SK-N-SH (cell line): Measurements from ENCODE around the gene NEK6. TPM values are rescaled to one million over a fixed set of nuclear protein-coding genes. Genes with fewer than 3 reads are reported as not detected.

Source experiments
- CTCF ChIA-PET: fragments of 300-600, 350-600 bp; formaldehyde crosslinking; extraction: SDS; loops from one replicate; lab custom pipeline; 2021; lab: Yijun Ruan, JAX
- POLR2A ChIA-PET: fragments of 350-600 bp; sonication (Branson Sonifier 250); formaldehyde crosslinking; extraction: SDS; loops from one replicate; lab custom pipeline; 2020; ENCODE audit warnings: antibody characterized with exemption, inconsistent platforms; lab: Yijun Ruan, JAX
- DNase-seq: peaks from one replicate; pipeline ENCODE4 v3.0.0; 2012
- H2AFZ ChIP-seq: fragments of 200-600 bp; sonication (generic); 2 replicates; pipeline ENCODE4 v1.8.1; 2016; ENCODE audit warnings: antibody characterized with exemption, mild to moderate bottlenecking, low read depth
- H3F3A ChIP-seq: fragments of 200-600 bp; sonication (generic); replicated peaks from 2 replicates; pipeline ENCODE3; 2016; ENCODE audit warnings: antibody characterized with exemption, mild to moderate bottlenecking; ENCODE audit not compliant: insufficient read depth
- H3K27ac ChIP-seq, 2 experiments: fragments of 200-500 bp in 1 of 2; fragments of 200-600 bp in 1 of 2; sonication (Bioruptor generic) in 1 of 2; sonication (generic), shearing (Covaris generic) in 1 of 2; 2 replicates each; pipeline versions ENCODE4 v1.5.1 to v1.6.1; 2014 to 2016; ENCODE audit warnings: low read depth in 2 of 2, inconsistent platforms in 1 of 2, low read length in 1 of 2, mild to moderate bottlenecking in 1 of 2, mixed read lengths in 1 of 2
- H3K27me3 ChIP-seq: fragments of 200-600 bp; sonication (generic), shearing (Covaris generic); 2 replicates; pipeline ENCODE4 v1.6.1; 2016; ENCODE audit warnings: mixed run types; ENCODE audit not compliant: insufficient read depth
- H3K36me3 ChIP-seq, 2 experiments: fragments of 200-500 bp in 1 of 2; fragments of 200-600 bp in 1 of 2; sonication (Bioruptor generic) in 1 of 2; sonication (generic) in 1 of 2; replicated peaks in 1 of 2; 2 replicates each; pipeline versions ENCODE3 to v1.5.1; 2014 to 2016; ENCODE audit warnings: low read length in 1 of 2, mild to moderate bottlenecking in 1 of 2; ENCODE audit not compliant: insufficient read depth in 2 of 2, control insufficient read depth in 1 of 2
- H3K4me1 ChIP-seq, 2 experiments: fragments of 200-500 bp in 1 of 2; fragments of 200-600 bp in 1 of 2; sonication (Bioruptor generic) in 1 of 2; sonication (generic), shearing (Covaris generic) in 1 of 2; 2 replicates each; pipeline versions ENCODE4 v1.5.1 to v1.6.1; 2014 to 2016; ENCODE audit warnings: low read depth in 1 of 2, low read length in 1 of 2, mixed run types in 1 of 2; ENCODE audit not compliant: insufficient read depth in 2 of 2, control insufficient read depth in 1 of 2
- H3K4me2 ChIP-seq: fragments of 200-600 bp; sonication (generic), shearing (Covaris generic); 2 replicates; pipeline ENCODE4 v1.6.1; 2017; ENCODE audit warnings: mixed run types
- H3K4me3 ChIP-seq, 2 experiments: fragments of 200-500 bp in 1 of 2; fragments of 200-600 bp in 1 of 2; sonication (Bioruptor generic) in 1 of 2; sonication (generic), shearing (Covaris generic) in 1 of 2; 2 replicates each; pipeline versions ENCODE4 v1.5.1 to v1.8.1; 2014 to 2016; ENCODE audit warnings: low read depth in 2 of 2, inconsistent platforms in 1 of 2, low read length in 1 of 2, mild to moderate bottlenecking in 1 of 2, mixed read lengths in 1 of 2, moderate library complexity in 1 of 2
- H3K79me2 ChIP-seq: fragments of 200-600 bp; sonication (generic); 2 replicates; pipeline ENCODE4 v1.8.1; 2017; ENCODE audit warnings: mild to moderate bottlenecking; ENCODE audit not compliant: insufficient read depth
- H3K9ac ChIP-seq: fragments of 200-600 bp; sonication (generic); 2 replicates; pipeline ENCODE4 v1.6.1; 2017; ENCODE audit warnings: mixed run types
- H3K9me2 ChIP-seq: fragments of 200-600 bp; sonication (generic); 2 replicates; pipeline ENCODE4 v1.6.1; 2017; ENCODE audit warnings: mixed run types
- H3K9me3 ChIP-seq: fragments of 200-600 bp; sonication (generic); 2 replicates; pipeline ENCODE4 v1.6.1; 2017; ENCODE audit warnings: mixed run types, mild to moderate bottlenecking, moderate library complexity
- H4K20me1 ChIP-seq: fragments of 200-600 bp; sonication (generic); 2 replicates; pipeline ENCODE4 v1.6.1; 2017; ENCODE audit warnings: mild to moderate bottlenecking, mixed run types; ENCODE audit not compliant: insufficient read depth
- CHD2 ChIP-seq: fragments of 150-350 bp; IDR thresholded peaks from 2 replicates; pipeline ENCODE4 v1.6.1; 2018; ENCODE audit warnings: low read length; ENCODE audit not compliant: partially characterized antibody
- ELF1 ChIP-seq: IDR thresholded peaks from 2 replicates; pipeline ENCODE4 v1.4.0; 2012
- GABPA ChIP-seq: IDR thresholded peaks from 2 replicates; pipeline ENCODE4 v1.4.0; 2012; ENCODE audit warnings: low read depth, mild to moderate bottlenecking
- MEF2A ChIP-seq: IDR thresholded peaks from 2 replicates; pipeline ENCODE4 v1.4.0; 2012; ENCODE audit warnings: low read depth, borderline replicate concordance
- NFIC ChIP-seq: IDR thresholded peaks from 2 replicates; pipeline ENCODE4 v1.4.0; 2012; ENCODE audit warnings: borderline replicate concordance
- POLR2AphosphoS5 ChIP-seq: IDR thresholded peaks from 2 replicates; pipeline ENCODE4 v1.6.1; 2012; ENCODE audit warnings: low read depth, low read length
- RAD21 ChIP-seq: IDR thresholded peaks from 2 replicates; pipeline ENCODE4 v1.6.1; 2012; ENCODE audit warnings: mild to moderate bottlenecking, low read length
- RCOR1 ChIP-seq: fragments of 150-350 bp; IDR thresholded peaks from 2 replicates; pipeline ENCODE4 v1.6.1; 2017; ENCODE audit warnings: antibody characterized with exemption, low read length
- TAF1 ChIP-seq: IDR thresholded peaks from 2 replicates; pipeline ENCODE4 v1.6.1; 2012; ENCODE audit warnings: low read depth, mild to moderate bottlenecking, low read length, moderate library complexity, borderline replicate concordance
- WGBS: methylation state at CpG from one replicate; pipeline ENCODE4 v1.1.6; 2017; ENCODE audit warnings: low lambda C conversion rate; 5-methylcytosine and 5-hydroxymethylcytosine counted together
- polyA plus RNA-seq, 3 experiments: library from polyadenylated mRNA; depleted of rRNA; stranded (reverse); fragments of >200 nt; gene quantifications; 2 replicates each; pipeline ENCODE4 v1.2.3, GENCODE V29; 2012
- TF ChIP-seq, protein P1 (sequence below): IDR thresholded peaks from 2 replicates; pipeline ENCODE4 v1.4.0; 2012; ENCODE audit warnings: low read depth, borderline replicate concordance
- TF ChIP-seq, protein P2 (sequence below): IDR thresholded peaks from 2 replicates; pipeline ENCODE4; 2012
- TF ChIP-seq, protein P3 (sequence below): IDR thresholded peaks from 2 replicates; pipeline ENCODE4 v1.4.0; 2012; ENCODE audit warnings: low read depth
- TF ChIP-seq, protein P4 (sequence below): fragments of 150-350 bp; IDR thresholded peaks from 2 replicates; pipeline ENCODE4 v1.6.1; 2017; ENCODE audit warnings: antibody characterized with exemption, low read length, low read depth, borderline replicate concordance

Gene NEK6
- polyA plus RNA-seq, 1 of the 3 experiments (the other 2 are of a cell fraction): 89.8 TPM

DNA sequence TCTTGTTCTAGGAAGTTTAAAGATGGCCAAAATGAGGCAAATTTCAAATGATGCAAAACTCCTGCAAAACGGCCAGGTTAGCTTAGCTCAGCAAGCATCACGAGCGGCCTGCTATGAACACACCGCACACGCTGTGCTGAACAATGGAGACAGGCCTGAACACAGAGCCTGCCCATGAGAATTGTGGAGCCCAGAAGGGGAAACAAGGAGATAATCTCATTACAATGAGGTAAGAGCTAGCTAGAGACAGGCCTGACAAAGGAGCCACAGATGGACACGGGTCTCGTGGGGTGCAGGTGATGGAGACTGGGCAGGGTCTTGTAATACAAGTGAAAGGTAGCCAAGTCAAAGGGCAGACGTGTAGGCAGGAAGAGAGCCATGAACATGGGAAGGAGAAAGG is 107.3 kb downstream of the NEK6 start:
- Histone ChIP-seq H3F3A (peaks cover 4% of the 10 kb centered on the region), H3K79me2 (peaks cover 100% of the 10 kb centered on the region), H4K20me1 (peaks cover 87% of the 10 kb centered on the region), H3K4me2 (no peak overlapping the region), H2AFZ (no peak overlapping the region), H3K9ac (no peak overlapping the region), H3K27me3 (no peaks in the 10 kb centered on the region), H3K4me1 (peaks cover 0 to 21% of the 10 kb centered on the region in 2 experiments; a peak in 3 of 4 replicates), H3K36me3 (peaks cover under 1 to 14% of the 10 kb centered on the region in 2 experiments), H3K9me3 (no peaks in the 10 kb centered on the region), H3K9me2 (no peaks in the 10 kb centered on the region), H3K4me3 (no peak overlapping the region), H3K27ac (no peak overlapping the region)
- ChIA-PET CTCF (interaction anchor here (1.1 kb wide), 1 partner anchor 22 kb away, joined by 3 read pairs; no protein-coding TSS in a partner anchor), POLR2A (no interaction called here)
- 89% methylated on average over 8 of the region's 8 CpGs for WGBS
- no peak for DNase-seq
- TF ChIP-seq POLR2AphosphoS5 (no peak), ELF1 (no peak), TAF1 (no peak)
- TF ChIP-seq, protein P1, sequence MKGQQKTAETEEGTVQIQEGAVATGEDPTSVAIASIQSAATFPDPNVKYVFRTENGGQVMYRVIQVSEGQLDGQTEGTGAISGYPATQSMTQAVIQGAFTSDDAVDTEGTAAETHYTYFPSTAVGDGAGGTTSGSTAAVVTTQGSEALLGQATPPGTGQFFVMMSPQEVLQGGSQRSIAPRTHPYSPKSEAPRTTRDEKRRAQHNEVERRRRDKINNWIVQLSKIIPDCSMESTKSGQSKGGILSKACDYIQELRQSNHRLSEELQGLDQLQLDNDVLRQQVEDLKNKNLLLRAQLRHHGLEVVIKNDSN: no peak

DNA sequence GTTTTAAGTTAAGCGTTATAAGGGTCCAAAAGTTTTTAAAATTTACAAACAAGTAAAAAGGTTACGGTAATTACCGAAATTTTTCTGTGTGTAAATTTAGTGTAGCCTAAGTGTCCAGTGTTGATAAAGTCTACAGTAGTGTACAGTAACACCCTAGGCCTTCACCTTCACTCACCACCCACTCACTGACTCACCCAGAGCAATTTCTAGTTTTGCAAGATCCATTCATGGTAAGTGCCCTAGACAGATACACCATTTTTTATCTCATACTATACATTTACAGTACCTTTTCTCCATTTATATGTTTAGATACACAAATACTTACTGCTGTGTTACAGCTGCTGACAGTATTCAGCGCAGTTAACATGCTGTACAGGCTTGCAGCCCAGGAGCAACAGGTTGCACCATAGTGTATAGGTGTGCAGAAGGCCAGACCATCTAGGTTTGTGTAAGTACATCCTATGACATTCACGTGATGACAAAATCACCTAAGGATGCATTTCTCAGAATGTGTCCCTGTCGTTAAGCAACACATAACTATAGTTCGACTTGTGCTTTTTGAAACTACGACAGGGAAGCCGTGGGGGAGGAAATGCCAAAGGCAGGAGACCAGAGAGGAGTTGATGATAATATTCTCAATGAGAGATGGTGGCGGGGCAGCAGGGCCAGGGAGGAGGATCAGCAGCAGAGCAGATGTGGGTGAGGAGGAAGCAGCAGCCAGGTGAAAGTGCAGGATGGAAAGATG is 108.9 kb downstream of the NEK6 start:
- Histone ChIP-seq H2AFZ (no peak overlapping the region), H3F3A (no peaks in the 10 kb centered on the region), H3K27me3 (no peaks in the 10 kb centered on the region), H3K4me2 (no peak overlapping the region), H3K9me2 (no peaks in the 10 kb centered on the region), H3K36me3 (peaks cover 10 to 11% of the 10 kb centered on the region in 2 experiments), H3K9me3 (no peaks in the 10 kb centered on the region), H3K79me2 (peaks cover 100% of the 10 kb centered on the region), H3K27ac (no peak overlapping the region), H4K20me1 (peaks cover 87% of the 10 kb centered on the region), H3K4me3 (no peak overlapping the region), H3K9ac (no peak overlapping the region)
- ChIA-PET POLR2A (no interaction called here), CTCF (interaction anchor here (0.6 to 1.0 kb wide), 2 partner anchors 11 to 215 kb away, joined by 3 read pairs; no protein-coding TSS in a partner anchor)
- DNase-seq: no peak
- no peak for TF ChIP-seq MEF2A
- TF ChIP-seq, protein P2, sequence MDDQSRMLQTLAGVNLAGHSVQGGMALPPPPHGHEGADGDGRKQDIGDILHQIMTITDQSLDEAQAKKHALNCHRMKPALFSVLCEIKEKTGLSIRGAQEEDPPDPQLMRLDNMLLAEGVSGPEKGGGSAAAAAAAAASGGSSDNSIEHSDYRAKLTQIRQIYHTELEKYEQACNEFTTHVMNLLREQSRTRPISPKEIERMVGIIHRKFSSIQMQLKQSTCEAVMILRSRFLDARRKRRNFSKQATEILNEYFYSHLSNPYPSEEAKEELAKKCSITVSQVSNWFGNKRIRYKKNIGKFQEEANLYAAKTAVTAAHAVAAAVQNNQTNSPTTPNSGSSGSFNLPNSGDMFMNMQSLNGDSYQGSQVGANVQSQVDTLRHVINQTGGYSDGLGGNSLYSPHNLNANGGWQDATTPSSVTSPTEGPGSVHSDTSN: no peak
- no peak for TF ChIP-seq CHD2
- TF ChIP-seq RAD21: no peak
- no peak for TF ChIP-seq ELF1
- TF ChIP-seq GABPA: no peak
- TF ChIP-seq RCOR1: no peak
- TF ChIP-seq NFIC: no peak
- TF ChIP-seq TAF1: no peak
- TF ChIP-seq, protein P3, sequence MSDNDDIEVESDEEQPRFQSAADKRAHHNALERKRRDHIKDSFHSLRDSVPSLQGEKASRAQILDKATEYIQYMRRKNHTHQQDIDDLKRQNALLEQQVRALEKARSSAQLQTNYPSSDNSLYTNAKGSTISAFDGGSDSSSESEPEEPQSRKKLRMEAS: no peak
- TF ChIP-seq, protein P4, sequence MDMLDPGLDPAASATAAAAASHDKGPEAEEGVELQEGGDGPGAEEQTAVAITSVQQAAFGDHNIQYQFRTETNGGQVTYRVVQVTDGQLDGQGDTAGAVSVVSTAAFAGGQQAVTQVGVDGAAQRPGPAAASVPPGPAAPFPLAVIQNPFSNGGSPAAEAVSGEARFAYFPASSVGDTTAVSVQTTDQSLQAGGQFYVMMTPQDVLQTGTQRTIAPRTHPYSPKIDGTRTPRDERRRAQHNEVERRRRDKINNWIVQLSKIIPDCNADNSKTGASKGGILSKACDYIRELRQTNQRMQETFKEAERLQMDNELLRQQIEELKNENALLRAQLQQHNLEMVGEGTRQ: no peak
- TF ChIP-seq, all 33 proteins: peak for 0
- H3K4me1 ChIP-seq: peaks cover 6 to 19% of the 10 kb centered on the region in 2 experiments; a peak in 3 of 4 replicates
- 94% methylated on average over 10 of the region's 10 CpGs for WGBS
